ENCODE results near the gene YARS1.

GRCh38 chr1:32759521-32759981 is 57.6 kb downstream of the YARS1 start:
- TF ChIP-seq, protein P1, sequence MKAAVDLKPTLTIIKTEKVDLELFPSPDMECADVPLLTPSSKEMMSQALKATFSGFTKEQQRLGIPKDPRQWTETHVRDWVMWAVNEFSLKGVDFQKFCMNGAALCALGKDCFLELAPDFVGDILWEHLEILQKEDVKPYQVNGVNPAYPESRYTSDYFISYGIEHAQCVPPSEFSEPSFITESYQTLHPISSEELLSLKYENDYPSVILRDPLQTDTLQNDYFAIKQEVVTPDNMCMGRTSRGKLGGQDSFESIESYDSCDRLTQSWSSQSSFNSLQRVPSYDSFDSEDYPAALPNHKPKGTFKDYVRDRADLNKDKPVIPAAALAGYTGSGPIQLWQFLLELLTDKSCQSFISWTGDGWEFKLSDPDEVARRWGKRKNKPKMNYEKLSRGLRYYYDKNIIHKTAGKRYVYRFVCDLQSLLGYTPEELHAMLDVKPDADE (IDR thresholded peaks at IDR 0.05), result no peak; the same call in 1 of the 2 replicates
- TF ChIP-seq CTCF (conservative IDR thresholded peaks at IDR 0.05; ENCODE audit: low read depth in 2 of 2) (no peak), JUNB (IDR thresholded peaks at IDR 0.05; ENCODE audit: unreplicated experiment) (no peak)
